Stimulated activated CD8-positive, alpha-beta memory T cell treated with anti-CD3 and anti-CD28 coated beads, Interleukin-7, amount 100 ng/mL, for 4 hours (primary cell): ENCODE results near the gene C11orf91.
"Not testable (repeated sequence)": the region's sequence is repeated elsewhere in the genome, so short reads cannot be mapped to it uniquely, and the experiment has no call there.

Experiments
- DNase-seq, 2 donors: peaks; one replicate each; pipeline ENCODE4 v3.0.0-alpha.2; 2020; ENCODE audit warnings: low read depth in 2 of 2

The C11orf91 gene

DNA sequence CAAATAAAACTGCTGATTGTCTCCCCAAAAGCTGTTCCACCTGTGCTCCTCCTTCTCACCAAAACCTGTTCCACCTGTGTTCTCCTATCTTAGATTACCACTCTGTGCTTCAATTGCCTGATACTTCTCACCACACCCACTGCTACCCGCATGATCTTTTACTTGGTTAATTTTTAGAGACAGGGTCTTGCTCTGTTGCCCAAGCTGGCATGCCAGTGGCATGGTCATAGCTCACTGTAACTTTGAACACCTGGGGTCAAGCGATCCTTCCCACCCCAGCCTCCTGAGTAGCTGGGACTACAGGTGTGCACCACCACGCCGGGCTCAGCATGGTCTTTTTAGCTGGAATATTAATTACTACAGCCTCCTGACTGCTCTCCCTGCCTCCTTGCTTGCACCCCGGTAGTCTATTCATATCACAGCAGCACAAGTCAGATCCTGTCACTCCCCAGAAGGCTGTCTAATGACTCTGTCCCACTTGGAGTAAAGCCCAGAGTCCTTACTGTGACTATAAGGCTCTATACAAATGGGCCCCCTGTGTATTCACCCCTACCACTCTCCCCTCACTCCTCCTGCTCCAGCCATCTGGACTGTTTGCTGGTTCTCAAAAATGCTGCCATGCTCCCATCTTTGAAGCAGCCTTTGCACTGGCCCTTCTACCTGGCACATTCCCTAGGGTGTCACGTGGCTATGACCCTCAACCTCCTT lies 3.5 kb downstream of the C11orf91 start:
- no peak for DNase-seq

DNA sequence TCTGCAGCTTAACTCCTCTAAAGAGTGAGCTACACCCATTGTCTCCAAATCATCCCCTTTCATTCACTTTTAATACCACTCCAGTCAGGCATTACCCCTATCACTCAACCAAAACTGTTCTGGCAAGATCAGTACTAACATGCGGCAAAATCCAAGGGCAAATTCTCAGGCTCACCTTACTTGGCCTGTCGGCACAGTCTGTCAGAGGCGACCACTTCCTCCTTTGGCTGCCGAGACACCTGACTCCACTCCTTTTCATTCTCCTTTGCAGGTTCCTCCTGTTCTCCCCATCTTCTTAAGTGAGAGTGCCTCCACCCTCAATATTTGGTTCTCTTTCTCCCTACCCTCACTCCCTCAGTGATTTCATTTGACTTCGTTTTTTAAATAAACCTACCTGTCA lies 4.2 kb downstream of the C11orf91 start:
- DNase-seq, result no peak

DNA sequence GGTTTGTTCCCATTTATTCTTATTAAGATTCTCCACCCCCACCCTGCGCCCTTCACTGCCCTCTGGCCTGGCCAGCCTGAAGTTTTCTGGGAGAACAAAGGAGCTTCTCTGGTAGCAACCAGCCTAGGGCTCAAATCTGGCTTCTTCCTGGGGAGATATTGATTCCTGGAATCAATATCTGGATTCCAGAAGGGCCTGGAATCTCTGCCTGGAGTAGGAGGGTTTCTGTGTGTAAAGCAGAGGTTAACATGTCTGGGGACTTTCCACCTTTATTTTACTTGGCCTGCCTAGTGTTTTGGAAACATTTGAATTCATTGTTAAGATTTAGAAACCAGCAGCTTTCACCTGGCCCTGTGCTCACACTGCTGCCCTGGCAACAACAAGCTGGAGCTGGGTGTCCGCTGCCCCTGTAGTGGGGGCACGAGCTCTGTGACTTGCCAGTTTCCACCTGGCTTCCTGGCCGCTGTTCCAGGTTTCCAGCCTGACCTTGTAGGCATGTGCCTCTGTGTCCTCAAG lies 5.5 kb downstream of the C11orf91 start:
- DNase-seq, result no peak

DNA sequence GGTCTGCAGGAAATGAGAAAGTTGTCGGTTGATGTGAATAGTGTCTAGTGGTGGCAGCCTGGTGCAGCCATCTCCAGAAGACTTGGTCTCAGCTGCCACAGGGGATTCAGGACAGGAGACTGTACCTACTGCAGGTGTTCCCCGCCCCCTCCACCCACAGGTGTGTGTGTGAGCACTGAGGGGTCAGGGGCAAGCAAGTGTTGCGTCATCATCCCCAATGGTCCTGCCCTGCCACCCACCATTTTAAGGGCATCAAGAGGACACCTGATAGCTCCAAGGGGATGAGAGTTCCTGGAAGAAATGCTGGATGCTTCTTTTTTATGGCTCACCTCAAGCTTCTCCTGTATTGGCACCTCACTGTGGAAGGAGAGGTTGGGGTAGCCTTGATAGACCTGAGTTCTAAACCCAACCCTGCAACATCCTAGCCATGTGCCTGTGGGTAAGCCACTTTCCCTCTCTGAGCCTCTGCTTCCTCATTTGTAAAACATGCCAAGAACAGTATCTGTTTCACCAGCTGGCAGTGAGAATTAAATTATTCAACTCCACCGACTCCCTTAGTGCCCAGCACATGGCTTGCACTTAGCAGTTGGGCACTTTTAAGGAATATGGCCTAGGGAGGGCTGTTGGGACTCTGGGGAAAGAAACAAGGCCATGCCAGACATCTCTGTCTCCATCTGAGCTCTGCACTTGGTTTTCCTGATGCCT lies 6.1 kb downstream of the C11orf91 start:
- no peak for DNase-seq

DNA sequence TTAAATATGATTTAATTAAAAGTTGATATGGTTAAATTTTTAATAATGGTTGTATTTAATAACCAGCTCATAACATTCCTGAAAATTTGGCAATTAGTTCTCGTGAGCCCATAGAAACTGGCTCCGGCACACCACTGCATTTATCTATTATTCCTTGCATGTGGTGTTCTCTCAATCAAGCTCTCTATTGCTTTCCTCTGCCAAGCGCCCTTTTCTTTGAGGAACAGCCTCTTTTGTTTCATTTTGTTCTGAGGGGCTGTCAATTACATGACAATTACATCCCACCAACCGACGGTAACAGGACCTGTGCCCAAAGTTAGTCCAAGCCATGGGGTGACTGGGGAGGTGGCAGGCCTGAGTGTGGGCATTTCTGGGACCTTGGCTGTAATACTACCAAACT lies 8.1 kb downstream of the C11orf91 start:
- no peak for DNase-seq

DNA sequence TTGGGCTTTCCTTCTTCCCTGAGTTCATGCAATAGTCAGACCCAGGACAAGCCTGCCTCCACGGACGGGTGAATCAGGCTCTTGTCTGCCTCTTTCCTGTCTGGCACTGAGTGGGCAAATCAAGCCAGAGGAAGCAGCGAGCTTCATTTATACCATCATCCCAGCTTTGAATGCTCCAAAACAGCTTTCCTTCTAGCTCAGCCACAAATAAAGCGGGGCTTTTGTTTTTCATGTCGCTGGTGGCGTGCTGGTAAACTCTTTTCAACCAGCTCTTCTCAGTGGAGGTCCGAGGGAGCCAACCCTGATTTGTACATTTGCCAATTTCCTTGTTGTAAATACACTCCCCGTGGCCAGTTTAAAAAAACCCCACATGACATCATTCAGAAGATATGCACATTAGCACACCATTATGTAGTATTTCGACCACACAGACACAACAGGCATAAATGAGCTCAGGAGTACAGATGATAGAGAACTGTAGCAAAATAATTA lies 8.6 kb downstream of the C11orf91 start:
- no peak for DNase-seq

DNA sequence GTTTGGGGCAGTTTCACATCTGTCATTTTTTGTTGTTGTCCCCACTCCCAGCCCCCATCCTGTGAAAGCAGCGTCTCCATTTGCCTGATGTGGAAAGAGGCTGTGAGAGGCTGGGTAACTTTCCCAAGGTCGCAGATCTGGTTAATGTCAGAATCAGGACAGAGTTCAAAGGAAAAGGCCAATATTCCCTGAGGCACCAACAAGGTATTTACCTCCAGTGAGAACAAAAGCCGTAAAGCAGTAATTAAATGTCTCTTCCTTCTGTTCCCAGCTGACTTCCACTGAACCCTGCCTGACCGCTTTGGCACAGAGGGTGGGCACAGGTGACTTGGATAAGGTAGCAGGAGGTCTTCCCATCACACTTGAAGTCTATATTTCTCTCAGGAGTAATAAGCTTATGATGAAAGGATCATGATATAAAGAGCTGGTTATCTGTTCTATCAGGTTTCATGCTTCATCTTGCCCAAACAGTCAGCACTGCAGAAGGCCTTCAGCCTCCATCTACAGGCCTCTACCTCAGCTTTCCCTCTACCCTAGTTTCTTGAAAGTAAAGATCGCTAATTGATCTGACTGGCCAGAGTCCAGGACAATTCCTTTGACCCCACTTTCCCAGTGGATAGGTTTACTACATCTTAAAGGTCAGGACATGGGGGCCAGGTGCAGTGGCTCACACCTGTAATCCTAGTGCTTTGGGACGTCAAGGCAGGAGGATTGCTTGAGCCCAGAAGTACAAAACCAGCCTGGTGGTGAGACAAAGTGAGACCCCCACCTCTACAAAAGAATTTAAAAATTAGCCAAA lies 9.4 kb downstream of the C11orf91 start:
- no peak for DNase-seq

DNA sequence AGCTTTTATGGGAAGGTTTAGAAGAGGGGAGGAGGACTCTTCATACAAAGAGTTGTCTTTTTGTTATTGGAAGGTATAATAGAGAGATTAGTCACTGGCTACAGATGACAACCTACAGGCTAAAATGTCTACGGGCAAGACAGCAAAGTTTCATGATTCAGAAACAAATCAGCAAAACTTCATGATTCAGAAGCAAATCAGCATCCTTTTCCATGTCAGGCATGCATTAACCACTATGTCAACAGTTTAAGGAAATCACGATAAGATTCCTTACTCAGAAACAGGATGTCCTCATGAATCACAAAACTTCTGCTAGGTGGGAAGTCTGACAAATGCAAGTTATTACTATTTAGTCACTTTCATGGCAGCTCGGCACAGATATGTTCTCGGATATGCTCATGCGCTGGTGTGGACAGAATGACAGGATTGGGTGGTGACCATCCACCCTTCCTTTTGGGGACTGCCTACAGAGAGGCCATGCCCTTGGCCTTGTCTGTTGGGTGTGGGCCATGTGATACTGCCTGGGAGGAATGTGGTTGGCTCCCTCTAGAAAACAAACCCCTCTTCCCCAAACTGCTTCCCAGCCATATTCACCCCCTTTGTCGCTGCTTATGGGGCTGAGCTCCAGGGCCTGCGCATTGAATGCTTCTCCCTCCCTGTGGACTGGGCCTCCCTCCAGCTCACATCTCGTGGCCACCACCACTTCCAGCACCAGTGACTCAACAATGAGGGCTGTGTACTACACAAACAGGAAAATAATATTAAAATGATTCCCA lies 10.1 kb downstream of the C11orf91 start:
- no peak for DNase-seq

DNA sequence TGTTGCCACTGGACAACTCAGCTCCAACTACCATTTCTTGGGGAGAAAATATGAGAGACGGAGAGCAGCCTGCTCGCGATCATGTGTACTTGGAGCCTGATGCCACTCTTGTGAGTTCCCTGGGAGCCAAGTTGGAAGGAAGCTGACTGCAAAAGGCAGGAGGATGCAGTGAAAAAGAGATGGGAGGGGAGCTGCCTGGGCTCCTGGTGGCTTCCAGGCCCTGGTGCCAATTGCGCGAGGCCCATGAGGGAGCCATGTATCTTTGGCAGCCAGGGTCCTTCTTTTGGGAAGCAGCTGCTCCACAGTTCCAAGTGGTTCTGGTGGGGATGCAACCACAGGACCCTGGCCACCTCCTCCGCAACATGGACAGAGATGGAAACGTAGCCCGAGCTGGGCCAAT lies 11.1 kb downstream of the C11orf91 start:
- DNase-seq, result no peak

DNA sequence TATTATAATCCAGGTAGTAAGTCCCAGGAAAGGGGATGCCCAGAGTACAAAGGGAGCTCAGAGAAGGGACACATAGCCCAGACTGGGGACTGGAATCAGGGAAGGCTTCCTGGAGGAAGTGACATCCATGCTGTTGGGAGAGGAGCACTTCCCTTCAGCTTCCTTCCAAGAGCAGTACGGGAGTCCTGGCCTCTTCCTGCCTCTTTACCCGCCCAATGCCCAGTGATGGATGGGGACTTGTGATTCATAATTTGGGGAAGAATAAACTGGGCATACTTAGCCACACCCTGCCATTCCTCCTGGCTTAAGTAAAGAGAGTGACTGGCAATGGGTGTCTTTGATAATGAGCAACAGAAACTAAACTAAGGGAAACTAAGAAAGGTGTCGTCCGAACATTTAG lies 11.5 kb downstream of the C11orf91 start:
- no peak for DNase-seq

DNA sequence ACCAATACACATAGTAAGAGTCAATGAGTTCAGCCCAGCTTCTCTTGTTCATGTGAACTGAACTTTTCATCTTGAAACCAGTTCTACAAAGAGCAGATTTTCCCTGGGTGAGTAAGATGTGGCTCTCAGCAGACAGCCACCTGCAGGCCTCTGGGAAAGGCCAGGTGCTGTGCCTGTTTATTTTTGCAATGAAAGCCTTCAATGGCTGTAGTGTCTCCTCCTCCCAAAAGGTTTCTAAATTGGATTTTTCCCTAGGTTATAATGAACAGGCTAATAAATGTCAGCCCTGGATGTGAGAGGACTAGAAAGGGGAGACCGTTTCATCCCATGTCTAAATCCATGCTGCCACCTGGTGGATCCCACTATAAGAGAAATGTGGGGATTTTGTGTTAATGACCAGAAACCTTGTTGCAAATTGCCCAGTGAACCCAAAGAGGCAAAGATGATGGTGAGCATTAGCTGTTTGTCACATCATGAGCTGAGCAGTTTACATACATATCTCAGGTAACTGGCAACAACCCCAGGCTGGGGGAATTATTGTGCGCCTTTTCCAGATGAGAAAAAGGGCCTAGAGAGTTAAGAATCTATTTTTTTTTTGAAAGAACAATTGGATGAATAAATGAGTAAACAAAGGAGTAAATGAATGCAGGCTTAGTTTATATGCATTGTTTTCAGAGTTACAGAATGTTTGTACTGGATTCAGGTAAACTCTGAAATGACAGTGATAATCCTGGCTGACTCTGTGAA lies 12.7 kb downstream of the C11orf91 start:
- DNase-seq, result no peak

DNA sequence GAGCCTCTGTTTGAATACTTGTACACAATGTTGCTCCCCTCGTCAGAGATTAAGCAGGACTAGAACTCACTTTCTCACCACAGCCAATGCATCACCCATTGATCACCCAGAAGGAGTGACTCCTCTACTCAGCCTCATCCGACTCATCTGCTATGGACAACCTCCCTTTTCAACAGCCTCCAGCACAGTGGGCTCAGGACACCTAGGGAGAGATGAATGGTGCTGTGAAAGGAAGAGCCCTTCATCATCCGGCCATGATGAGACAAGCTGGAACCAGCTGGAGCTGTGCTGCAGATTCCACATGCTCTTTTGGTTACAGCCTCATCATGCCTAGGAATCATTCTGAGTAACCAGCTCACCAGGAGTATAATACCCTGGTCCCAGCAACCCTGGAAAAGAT lies 15.5 kb downstream of the C11orf91 start:
- no peak for DNase-seq

DNA sequence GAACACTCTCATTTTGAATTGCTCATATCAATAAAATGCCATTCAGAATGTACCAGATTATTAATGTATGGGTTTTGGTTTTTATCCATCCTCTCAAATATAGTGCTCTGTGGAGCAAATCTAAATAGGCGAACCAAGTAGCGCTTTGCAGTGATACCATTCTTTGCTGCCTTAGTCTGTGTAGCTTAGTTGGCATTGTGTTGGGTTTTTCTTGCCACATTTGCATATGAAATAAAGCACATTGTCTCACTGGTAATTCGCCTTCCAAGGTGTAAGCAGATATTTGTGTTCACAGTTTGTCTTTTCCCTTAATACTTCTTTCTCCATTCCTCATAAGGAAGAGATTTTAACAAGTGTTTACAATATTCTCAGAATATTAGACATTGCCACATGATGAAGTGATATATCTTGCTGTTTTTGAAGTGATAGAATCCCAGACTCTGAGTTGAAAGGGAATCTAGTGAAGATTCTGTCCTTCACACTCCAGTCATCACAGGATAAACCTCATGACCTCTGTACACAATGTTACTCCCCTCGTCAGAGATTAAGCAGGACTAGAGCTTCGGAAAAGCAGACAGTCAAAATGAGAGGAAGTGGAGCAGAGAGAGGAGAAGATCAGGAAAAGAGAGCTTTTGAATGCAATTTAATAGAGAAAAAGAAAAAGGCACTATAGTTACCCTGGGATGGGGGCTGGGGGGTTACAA lies 16.5 kb downstream of the C11orf91 start:
- no peak for DNase-seq

DNA sequence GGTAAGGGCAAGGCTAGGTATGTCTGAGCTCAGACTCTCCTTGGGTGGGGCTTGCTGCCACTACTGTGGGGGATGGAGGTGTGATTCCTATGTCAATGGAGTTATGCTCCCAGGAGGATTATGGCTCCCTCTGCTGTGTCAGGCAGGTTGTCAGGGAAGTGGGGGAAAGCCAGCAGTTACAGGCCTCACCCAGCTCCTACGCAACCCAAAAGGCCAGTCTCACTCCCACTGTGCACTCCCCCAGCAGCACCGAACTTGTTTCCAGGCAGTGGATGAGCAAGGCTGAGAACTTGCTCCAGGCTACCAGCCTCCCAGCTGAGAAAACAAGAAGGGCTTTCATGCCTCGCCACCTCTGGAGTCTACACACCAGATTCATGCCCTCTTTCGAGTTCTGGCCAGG lies 18.2 kb downstream of the C11orf91 start:
- no peak for DNase-seq

DNA sequence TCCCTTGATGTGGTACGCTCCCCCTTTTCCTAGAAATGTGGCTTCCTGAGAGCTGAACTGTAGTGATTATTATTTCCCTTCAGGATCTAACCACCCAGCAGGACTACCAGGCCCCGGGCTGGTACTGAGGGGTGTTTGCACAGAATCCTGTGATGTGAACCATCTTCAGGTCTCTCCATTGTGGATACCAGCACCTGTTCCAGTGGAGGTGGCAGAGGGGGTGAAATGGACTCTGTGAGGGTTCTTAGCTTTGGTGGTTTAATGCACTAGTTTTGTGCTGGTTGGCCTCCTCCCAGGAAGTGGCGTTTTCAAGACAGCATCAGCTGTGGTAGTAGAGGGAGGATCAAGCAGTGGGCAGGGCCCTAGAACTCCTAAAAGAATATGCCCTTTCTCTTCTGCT lies 18.6 kb downstream of the C11orf91 start:
- no peak for DNase-seq

DNA sequence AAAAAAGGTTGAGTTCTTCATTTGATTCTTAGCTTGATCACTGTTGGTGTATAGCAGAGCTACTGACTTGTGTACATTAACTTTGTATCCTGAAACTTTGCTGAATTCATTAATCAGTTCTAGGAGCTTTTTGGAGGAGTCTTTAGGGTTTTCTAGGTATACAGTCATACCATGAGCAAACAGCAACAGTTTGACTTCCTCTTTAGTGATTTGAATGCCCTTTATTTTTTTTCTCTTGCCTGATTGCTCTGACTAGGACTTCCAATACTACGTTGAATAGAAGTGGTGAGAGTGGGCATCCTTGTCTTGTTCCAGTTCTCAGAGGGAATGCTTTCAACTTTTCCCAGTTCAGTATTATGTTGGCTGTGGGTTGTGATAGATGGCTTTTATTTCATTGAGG lies 22.0 kb downstream of the C11orf91 start:
- DNase-seq, result not testable (repeated sequence)

DNA sequence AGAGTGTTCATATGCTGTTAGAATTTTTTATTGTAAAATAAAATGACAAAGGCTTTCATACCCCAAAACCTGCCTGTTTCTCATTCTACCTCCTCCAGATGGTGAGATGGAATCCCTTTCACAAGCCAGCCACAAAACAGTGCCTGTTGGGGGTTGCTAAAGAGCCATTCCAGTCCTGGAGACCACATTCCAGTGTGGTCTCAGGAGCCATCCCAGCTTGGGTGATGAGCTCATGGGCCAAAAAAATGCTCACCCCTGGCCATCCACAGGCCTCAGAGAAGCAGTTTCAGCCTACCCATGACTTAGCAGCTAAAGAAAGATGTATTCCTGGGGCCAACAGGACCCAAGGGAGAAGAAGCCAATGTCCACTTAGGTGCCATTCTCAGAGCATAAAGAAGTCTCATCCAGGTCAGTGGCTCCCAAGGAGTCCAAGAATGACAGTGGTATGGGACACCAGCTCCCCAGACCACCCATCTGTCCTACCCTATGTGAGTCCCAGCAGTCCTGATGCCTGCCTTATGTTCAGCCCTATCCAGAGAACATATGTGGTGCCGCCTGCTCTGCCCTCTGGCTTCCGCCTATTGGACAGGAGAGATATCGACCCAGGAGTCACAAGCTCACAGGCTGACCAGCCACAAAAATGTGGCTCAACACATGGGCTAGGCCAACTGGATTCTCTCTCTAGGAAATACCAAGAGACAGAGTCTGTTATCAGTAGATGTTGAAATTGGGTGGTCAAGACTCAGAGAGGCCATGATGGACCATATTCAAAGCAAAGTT lies 26.4 kb downstream of the C11orf91 start:
- no peak for DNase-seq

DNA sequence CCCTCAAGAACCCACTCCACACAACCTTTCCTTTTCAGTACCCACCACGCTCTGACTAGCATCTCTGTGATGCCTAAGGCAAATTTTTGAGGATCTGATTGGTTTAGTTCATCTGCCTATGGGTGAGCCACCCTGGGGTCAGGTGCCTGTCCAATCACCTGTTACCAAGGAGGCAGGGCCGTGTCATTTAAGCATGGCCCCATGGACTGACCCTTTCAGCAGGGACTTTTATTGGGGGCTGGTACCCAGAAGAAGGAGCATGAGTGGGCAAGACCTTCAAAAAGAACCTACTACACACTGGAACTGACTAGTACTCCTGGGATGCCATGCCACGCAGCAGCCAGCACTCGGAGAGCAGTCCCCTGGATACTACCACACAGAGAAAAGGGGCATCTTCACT lies 28.4 kb downstream of the C11orf91 start:
- DNase-seq, result no peak

DNA sequence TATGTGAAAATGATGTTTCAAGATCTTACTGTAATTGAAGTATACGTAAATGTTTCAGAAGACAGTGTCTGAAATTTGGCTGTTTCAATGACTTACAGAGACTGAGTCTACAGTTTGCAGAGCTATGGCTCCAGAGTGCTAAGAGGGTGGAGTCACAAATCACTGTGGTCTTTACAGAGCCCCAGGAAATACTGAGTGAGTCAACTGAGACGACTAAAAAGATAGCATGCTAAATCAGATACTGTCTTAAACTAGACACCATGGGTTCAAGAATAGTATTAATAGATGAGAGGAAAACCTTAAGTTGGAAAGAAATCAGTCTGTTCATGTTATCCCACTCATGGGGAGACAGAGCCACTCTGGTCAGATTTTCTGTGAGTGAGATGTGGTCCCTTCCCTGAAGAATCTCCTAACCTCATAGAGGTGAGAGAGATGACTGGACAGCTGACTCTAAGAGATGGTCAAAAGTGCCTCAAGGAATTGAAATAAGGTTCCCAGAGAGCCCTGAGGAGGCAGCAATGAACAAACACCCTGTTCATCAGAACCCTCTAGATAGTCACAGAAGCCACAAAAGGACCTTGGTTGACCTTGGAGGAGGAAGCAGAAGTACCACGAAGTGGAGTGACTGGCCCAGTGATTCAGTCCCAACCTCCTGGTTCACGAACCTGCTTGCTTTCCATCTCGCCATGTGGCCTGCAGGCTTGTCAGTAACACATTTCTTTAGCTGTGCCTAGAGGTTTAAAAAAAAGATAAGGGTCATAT lies 30.2 kb downstream of the C11orf91 start:
- DNase-seq, result no peak
